ENCODE measurements around the gene ATG16L1. TPM values are rescaled to one million over a fixed set of nuclear protein-coding genes. Genes with fewer than 3 reads are reported as not detected.

ATG16L1 gene
- polyA plus RNA-seq, 1 donor (not counting 4 experiments of a cell fraction or from before 2014, with no cell fraction given) = 38.5 TPM

GRCh38 chr2:233270366-233270765 is 18.9 kb downstream of the ATG16L1 start:
- Histone ChIP-seq H3K9ac (ENCODE audit: control insufficient read depth, extremely low read depth, insufficient read depth, low read length) (no peak overlapping the region), H3K36me3 (ENCODE audit: control insufficient read depth in 2 of 2, extremely low read depth in 1 of 2, insufficient read depth in 2 of 2, low read length in 2 of 2) (peaks cover 29 to 46% of the 10 kb centered on the region in 2 experiments), H3K27me3 (ENCODE audit: control insufficient read depth, extremely low read depth, insufficient read depth, low read length) (no peaks in the 10 kb centered on the region), H3K4me1 (ENCODE audit: control insufficient read depth, extremely low read depth, insufficient read depth, low read length) (no peaks in the 10 kb centered on the region), H3K27ac (ENCODE audit: control insufficient read depth, insufficient read depth, low read length) (no peak overlapping the region), H3K9me1 (ENCODE audit: control insufficient read depth, extremely low read depth, insufficient read depth, low read length) (no peaks in the 10 kb centered on the region), H2AFZ (ENCODE audit: control insufficient read depth, low read length) (no peak overlapping the region), H3K4me3 (ENCODE audit: control insufficient read depth in 2 of 3, extremely low read depth in 1 of 3, insufficient read depth in 2 of 3, low read depth in 1 of 3, low read length in 3 of 3) (no peak overlapping the region), H3K9me3 (ENCODE audit: control insufficient read depth, low read depth, low read length) (no peaks in the 10 kb centered on the region), H3K4me2 (ENCODE audit: control insufficient read depth, extremely low read depth, insufficient read depth, low read depth, low read length) (no peak overlapping the region), H4K20me1 (ENCODE audit: control insufficient read depth, extremely low read depth, insufficient read depth, low read length) (no peaks in the 10 kb centered on the region), H3K79me2 (ENCODE audit: control insufficient read depth, insufficient read depth, low read length) (no peaks in the 10 kb centered on the region)
- TF ChIP-seq CTCF (optimal IDR thresholded peaks at IDR 0.05 in 1 of 3, IDR thresholded peaks at IDR 0.05 in 1 of 3, conservative IDR thresholded peaks at IDR 0.05 in 1 of 3; ENCODE audit: extremely low read depth in 1 of 3, insufficient read depth in 2 of 3, low read length in 3 of 3) (no peak), EZH2 (IDR thresholded peaks at IDR 0.05; ENCODE audit: low read length) (no peak)
- DNase-seq (ENCODE audit: low read depth, low spot score) = no peak
- no peak for FAIRE-seq
- dilution Hi-C loops (cut with MboI; ENCODE audit: extremely low pct_ligation_motif_present, low sequenced_read_pairs) = no loop called here

GRCh38 chr2:233270951-233271350 is 19.5 kb downstream of the ATG16L1 start:
- Histone ChIP-seq H3K4me3 (ENCODE audit: control insufficient read depth in 2 of 3, extremely low read depth in 1 of 3, insufficient read depth in 2 of 3, low read depth in 1 of 3, low read length in 3 of 3) (no peak overlapping the region), H2AFZ (ENCODE audit: control insufficient read depth, low read length) (no peak overlapping the region), H3K79me2 (ENCODE audit: control insufficient read depth, insufficient read depth, low read length) (no peaks in the 10 kb centered on the region), H3K9ac (ENCODE audit: control insufficient read depth, extremely low read depth, insufficient read depth, low read length) (no peak overlapping the region), H3K27me3 (ENCODE audit: control insufficient read depth, extremely low read depth, insufficient read depth, low read length) (no peaks in the 10 kb centered on the region), H3K4me2 (ENCODE audit: control insufficient read depth, extremely low read depth, insufficient read depth, low read depth, low read length) (no peak overlapping the region), H3K27ac (ENCODE audit: control insufficient read depth, insufficient read depth, low read length) (no peak overlapping the region), H3K36me3 (ENCODE audit: control insufficient read depth in 2 of 2, extremely low read depth in 1 of 2, insufficient read depth in 2 of 2, low read length in 2 of 2) (peaks cover 34 to 51% of the 10 kb centered on the region in 2 experiments), H4K20me1 (ENCODE audit: control insufficient read depth, extremely low read depth, insufficient read depth, low read length) (no peaks in the 10 kb centered on the region), H3K4me1 (ENCODE audit: control insufficient read depth, extremely low read depth, insufficient read depth, low read length) (no peaks in the 10 kb centered on the region), H3K9me3 (ENCODE audit: control insufficient read depth, low read depth, low read length) (no peaks in the 10 kb centered on the region), H3K9me1 (ENCODE audit: control insufficient read depth, extremely low read depth, insufficient read depth, low read length) (no peaks in the 10 kb centered on the region)
- no peak for TF ChIP-seq EZH2 (IDR thresholded peaks at IDR 0.05; ENCODE audit: low read length)
- TF ChIP-seq CTCF (optimal IDR thresholded peaks at IDR 0.05 in 1 of 3, IDR thresholded peaks at IDR 0.05 in 1 of 3, conservative IDR thresholded peaks at IDR 0.05 in 1 of 3; ENCODE audit: extremely low read depth in 1 of 3, insufficient read depth in 2 of 3, low read length in 3 of 3) = no peak
- FAIRE-seq (no peak), DNase-seq (ENCODE audit: low read depth, low spot score) (no peak)
- dilution Hi-C loops (cut with MboI; ENCODE audit: extremely low pct_ligation_motif_present, low sequenced_read_pairs) = no loop called here

Data from keratinocyte (primary cell).